BJ (cell line): ENCODE measurements around the gene MAP1LC3B2. TPM values are rescaled to one million over a fixed set of nuclear protein-coding genes. Genes with fewer than 3 reads are reported as not detected.

Experiments used
- CTCF ChIA-PET: fragments of 350-600 bp; formaldehyde crosslinking; extraction: SDS; loops from one replicate; lab custom pipeline; 2021; ENCODE audit warnings: antibody characterized with exemption, inconsistent platforms; lab: Yijun Ruan, JAX
- POLR2A ChIA-PET: fragments of 300-600 bp; sonication (Branson Sonifier 250); formaldehyde crosslinking; extraction: SDS; loops from one replicate; lab custom pipeline; 2021; ENCODE audit warnings: antibody characterized with exemption; lab: Charles Lee
- DNase-seq: peaks from one replicate; pipeline ENCODE4 v3.0.0-alpha.2; 2011; ENCODE audit warnings: low read depth
- H3K27me3 ChIP-seq: 2 replicates; pipeline ENCODE4 v1.6.0; 2011; ENCODE audit warnings: low read length; ENCODE audit not compliant: control insufficient read depth, insufficient read depth
- H3K36me3 ChIP-seq: 2 replicates; pipeline ENCODE4 v1.5.1; 2011; ENCODE audit warnings: low read length; ENCODE audit not compliant: control insufficient read depth, insufficient read depth
- H3K4me3 ChIP-seq: 2 replicates; pipeline ENCODE4 v1.5.1; 2011; ENCODE audit warnings: low read depth, mild to moderate bottlenecking, control low read depth, low read length
- polyA plus RNA-seq: library from polyadenylated mRNA; depleted of rRNA; stranded (reverse); fragments of >200 nt; gene quantifications from 2 replicates; pipeline ENCODE4 v1.2.3, GENCODE V29; 2011; rRNA removed
- TF ChIP-seq, protein P1 (sequence below): IDR thresholded peaks from 2 replicates; pipeline ENCODE4 v1.5.1; 2011; ENCODE audit warnings: low read depth, mild to moderate bottlenecking, control low read depth, inconsistent platforms, low read length, moderate library complexity; ENCODE audit not compliant: insufficient read depth

Gene MAP1LC3B2
- polyA plus RNA-seq, 1 experiment: 1.6 TPM

DNA sequence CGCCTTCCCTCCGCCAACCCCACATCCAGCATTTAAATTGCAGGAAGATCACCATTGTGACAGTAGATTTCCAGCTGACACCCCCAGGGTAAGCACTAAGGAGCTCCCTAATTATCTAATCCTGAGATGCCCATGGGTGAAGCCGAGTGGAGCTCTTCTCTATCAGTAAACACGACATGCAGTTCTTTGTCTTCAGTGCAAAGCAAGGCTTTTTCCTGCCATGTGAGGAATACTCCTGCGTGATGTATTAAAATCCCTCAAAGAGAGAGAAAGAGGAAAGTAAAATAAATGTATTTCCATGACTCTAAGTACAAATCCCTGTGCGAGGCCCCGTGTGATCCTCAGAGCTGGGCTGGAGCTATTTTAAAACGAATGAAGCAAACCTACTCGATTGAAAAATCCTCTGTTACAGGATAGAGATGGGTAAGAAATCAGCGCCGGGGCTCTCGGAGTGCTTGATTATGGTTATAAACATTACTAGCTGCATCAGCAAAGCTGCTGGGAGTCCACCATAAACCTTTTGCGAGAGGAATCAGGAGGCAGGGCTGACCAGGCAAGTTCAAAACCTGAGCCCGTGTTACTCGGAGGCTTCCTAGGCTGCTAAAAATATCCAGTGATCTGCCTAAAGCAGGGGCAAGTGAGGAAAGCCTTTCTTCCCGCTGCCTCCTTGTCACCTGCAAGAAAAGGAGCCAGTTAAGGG, 61.5 kb downstream of the MAP1LC3B2 start:
- TF ChIP-seq, protein P1, sequence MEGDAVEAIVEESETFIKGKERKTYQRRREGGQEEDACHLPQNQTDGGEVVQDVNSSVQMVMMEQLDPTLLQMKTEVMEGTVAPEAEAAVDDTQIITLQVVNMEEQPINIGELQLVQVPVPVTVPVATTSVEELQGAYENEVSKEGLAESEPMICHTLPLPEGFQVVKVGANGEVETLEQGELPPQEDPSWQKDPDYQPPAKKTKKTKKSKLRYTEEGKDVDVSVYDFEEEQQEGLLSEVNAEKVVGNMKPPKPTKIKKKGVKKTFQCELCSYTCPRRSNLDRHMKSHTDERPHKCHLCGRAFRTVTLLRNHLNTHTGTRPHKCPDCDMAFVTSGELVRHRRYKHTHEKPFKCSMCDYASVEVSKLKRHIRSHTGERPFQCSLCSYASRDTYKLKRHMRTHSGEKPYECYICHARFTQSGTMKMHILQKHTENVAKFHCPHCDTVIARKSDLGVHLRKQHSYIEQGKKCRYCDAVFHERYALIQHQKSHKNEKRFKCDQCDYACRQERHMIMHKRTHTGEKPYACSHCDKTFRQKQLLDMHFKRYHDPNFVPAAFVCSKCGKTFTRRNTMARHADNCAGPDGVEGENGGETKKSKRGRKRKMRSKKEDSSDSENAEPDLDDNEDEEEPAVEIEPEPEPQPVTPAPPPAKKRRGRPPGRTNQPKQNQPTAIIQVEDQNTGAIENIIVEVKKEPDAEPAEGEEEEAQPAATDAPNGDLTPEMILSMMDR: no peak
- ChIA-PET POLR2A (no interaction called here), CTCF (interaction anchor here (0.6 to 3.1 kb wide), 4 partner anchors 11 to 644 kb away, joined by 3 to 9 read pairs (median 3); no protein-coding TSS in a partner anchor)
- Histone ChIP-seq H3K36me3 (no peaks in the 10 kb centered on the region), H3K4me3 (no peak overlapping the region), H3K27me3 (peaks cover 13% of the 10 kb centered on the region)
- no peak for DNase-seq

DNA sequence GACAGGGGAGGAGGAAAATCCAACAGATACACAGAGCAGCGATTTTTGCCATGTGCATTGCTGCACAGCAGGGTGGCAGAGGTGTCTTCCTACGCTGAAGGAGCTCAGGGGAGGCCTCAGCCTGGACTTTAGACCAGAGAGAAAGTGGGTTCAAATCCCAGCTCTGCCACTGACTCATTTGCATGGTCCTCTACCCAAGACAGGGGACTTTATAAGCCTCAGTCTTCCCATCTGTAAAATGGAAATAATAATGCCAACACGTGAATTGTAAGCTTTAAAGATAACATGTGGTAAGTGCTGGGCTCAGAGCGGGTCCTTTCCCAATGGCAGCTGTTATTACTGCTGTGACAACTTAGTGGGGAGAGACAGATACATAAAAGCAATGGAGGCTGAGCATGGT, 62.0 kb downstream of the MAP1LC3B2 start:
- Histone ChIP-seq H3K36me3 (no peaks in the 10 kb centered on the region), H3K4me3 (no peak overlapping the region), H3K27me3 (peaks cover 13% of the 10 kb centered on the region)
- DNase-seq: no peak
- ChIA-PET POLR2A (no interaction called here), CTCF (interaction anchor here (0.7 kb wide), 1 partner anchor 150 kb away, joined by 3 read pairs; no protein-coding TSS in a partner anchor)
- TF ChIP-seq, protein P1: no peak

GRCh38 chr12:116624516-116624915, 65.3 kb downstream of the MAP1LC3B2 start:
- POLR2A ChIA-PET: no interaction called here

DNA sequence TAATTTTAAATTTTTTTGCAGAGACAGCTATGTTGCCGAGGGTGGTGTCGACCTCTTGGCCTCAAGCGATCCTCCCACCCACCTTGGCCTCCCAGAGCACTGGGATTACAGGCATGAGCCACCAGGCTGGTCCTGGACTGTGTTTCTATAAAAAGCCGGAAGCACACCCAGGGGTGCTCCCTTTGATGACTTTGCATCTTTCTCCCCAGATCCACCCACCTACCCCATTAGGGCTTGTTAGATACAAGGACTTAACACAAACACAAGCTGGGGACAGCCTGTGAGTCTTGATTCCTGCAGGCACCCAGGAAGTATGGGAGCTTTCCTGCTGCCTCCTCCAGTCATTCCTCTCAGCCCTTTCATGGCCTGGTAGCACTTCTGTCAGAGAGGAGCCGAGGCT, 67.0 kb downstream of the MAP1LC3B2 start:
- H3K36me3 ChIP-seq: no peaks in the 10 kb centered on the region
- ChIA-PET POLR2A (no interaction called here), CTCF (no interaction called here)
- peaks cover 10% of the 10 kb centered on the region for H3K27me3 ChIP-seq
- no peak for DNase-seq
- no peak overlapping the region for H3K4me3 ChIP-seq
- TF ChIP-seq, protein P1: no peak

More at GRCh38 chr12:116624516-116624915, 65.3 kb downstream of the MAP1LC3B2 start:
- Histone ChIP-seq H3K36me3 (no peaks in the 10 kb centered on the region), H3K4me3 (no peak overlapping the region), H3K27me3 (peaks cover 9% of the 10 kb centered on the region)
- CTCF ChIA-PET: no interaction called here
- TF ChIP-seq, protein P1: no peak
- no peak for DNase-seq

Other genes starting within 250 kb of the MAP1LC3B2 start
- 15.4 and 17.7 TPM in 2 replicates for gene SPRING1, start 178.7 kb downstream of the MAP1LC3B2 start, polyA plus RNA-seq
- gene RNFT2, start 178.9 kb downstream of the MAP1LC3B2 start, polyA plus RNA-seq: 1.1 and 1.2 TPM in 2 replicates